Kasumi-1 (cell line): ENCODE measurements around the gene DLGAP1.

Experiments used
- DNase-seq, 2 experiments: peaks; one replicate each; lab custom pipeline; 2025; lab: John Stamatoyannopoulos, UW

The DLGAP1 gene

GRCh38 chr18:3935305-3935704, 519.8 kb downstream of the DLGAP1 start:
- no peak for DNase-seq

- DNase-seq, result no peak
These were observed 522.8 kb downstream of the DLGAP1 start for GRCh38 chr18:3932276-3932675.

- no peak for DNase-seq
These were observed 523.5 kb downstream of the DLGAP1 start for GRCh38 chr18:3931542-3932112.

GRCh38 chr18:3931013-3931315, 524.1 kb downstream of the DLGAP1 start:
- no peak for DNase-seq

GRCh38 chr18:3930126-3931012, 524.7 kb downstream of the DLGAP1 start:
- no peak for DNase-seq

GRCh38 chr18:3924455-3924854, 530.7 kb downstream of the DLGAP1 start:
- no peak for DNase-seq

- no peak for DNase-seq
These were observed 531.4 kb downstream of the DLGAP1 start for GRCh38 chr18:3923750-3924149.

GRCh38 chr18:3921826-3922225, 533.3 kb downstream of the DLGAP1 start:
- DNase-seq, result no peak

- DNase-seq, result no peak
These were observed 534.3 kb downstream of the DLGAP1 start for GRCh38 chr18:3920832-3921231.

GRCh38 chr18:3919396-3920061, 535.6 kb downstream of the DLGAP1 start:
- no peak for DNase-seq

- no peak for DNase-seq
These were observed 539.0 kb downstream of the DLGAP1 start for GRCh38 chr18:3916082-3916481.

- no peak for DNase-seq
These were observed 540.1 kb downstream of the DLGAP1 start for GRCh38 chr18:3914833-3915610.

- no peak for DNase-seq
These were observed 541.0 kb downstream of the DLGAP1 start for GRCh38 chr18:3914109-3914508.

- DNase-seq, result no peak
These were observed 542.4 kb downstream of the DLGAP1 start for GRCh38 chr18:3912705-3913104.

- no peak for DNase-seq
These were observed 543.7 kb downstream of the DLGAP1 start for GRCh38 chr18:3911413-3911812.

- no peak for DNase-seq
These were observed 544.6 kb downstream of the DLGAP1 start for GRCh38 chr18:3910512-3910911.

- DNase-seq, result no peak
These were observed 547.2 kb downstream of the DLGAP1 start for GRCh38 chr18:3907955-3908354.

GRCh38 chr18:3906116-3906750, 548.9 kb downstream of the DLGAP1 start:
- DNase-seq, result no peak

GRCh38 chr18:3903337-3903736, 551.8 kb downstream of the DLGAP1 start:
- no peak for DNase-seq

- no peak for DNase-seq
These were observed 552.4 kb downstream of the DLGAP1 start for GRCh38 chr18:3902676-3903075.

- DNase-seq, result no peak
These were observed 553.3 kb downstream of the DLGAP1 start for GRCh38 chr18:3901811-3902210.

- no peak for DNase-seq
These were observed 554.1 kb downstream of the DLGAP1 start for GRCh38 chr18:3901042-3901441.
